Nephron (organoid): ENCODE results near the gene PCYT1A.

Source experiments
- H3K27ac Mint-ChIP-seq, 3 experiments: 2 replicates each; pipeline ENCODE4 v1.8.0; 2020; ENCODE audit warnings: mixed read lengths in 3 of 3, mild to moderate bottlenecking in 2 of 3, moderate library complexity in 1 of 3
- H3K27me3 Mint-ChIP-seq: 2 replicates; pipeline ENCODE4 v1.8.0; 2021; ENCODE audit warnings: low read depth, mild to moderate bottlenecking, moderate library complexity, mixed read lengths
- H3K36me3 Mint-ChIP-seq: 2 replicates; pipeline ENCODE4 v1.8.0; 2020; ENCODE audit warnings: low read depth, mixed read lengths
- H3K4me1 Mint-ChIP-seq: 2 replicates; pipeline ENCODE4 v1.8.0; 2020; ENCODE audit warnings: mixed read lengths
- H3K4me3 Mint-ChIP-seq, 3 experiments: 2 replicates each; pipeline ENCODE4 v1.8.0; 2020; ENCODE audit warnings: mild to moderate bottlenecking in 3 of 3, mixed read lengths in 3 of 3, moderate library complexity in 2 of 3
- H3K9me3 Mint-ChIP-seq: 2 replicates; pipeline ENCODE4 v1.8.0; 2020; ENCODE audit warnings: mixed read lengths
- CTCF ChIP-seq, 3 experiments: fragments of 200-600 bp; sonication (generic); IDR thresholded peaks; one replicate each; pipeline ENCODE4 v1.5.0; 2021; ENCODE audit warnings: antibody characterized with exemption in 3 of 3; ENCODE audit not compliant: unreplicated experiment in 3 of 3

PCYT1A gene

GRCh38 chr3:196287440-196288140 lies at the start of gene PCYT1A:
TSS of gene PCYT1A (minus strand) at chr3:196287726. CDS start at chr3:196270531, 17,195 bp downstream.
- Mint-ChIP-seq H3K4me1 (peaks cover 30% of the 10 kb centered on the region), H3K36me3 (peaks cover 5% of the 10 kb centered on the region), H3K9me3 (no peaks in the 10 kb centered on the region), H3K27ac (peak within 1 kb of the TSS; percentile 91 to 98 (median 97)), H3K27me3 (no peaks in the 10 kb centered on the region), H3K4me3 (peak within 1 kb of the TSS; percentile 94 to 99 (median 96))
- no peak for TF ChIP-seq CTCF (IDR thresholded peaks at IDR 0.05; ENCODE audit: unreplicated experiment in 3 of 3)

GRCh38 chr3:196336319-196337145 lies 49.0 kb upstream of the PCYT1A start:
- no peaks in the 10 kb centered on the region for H3K4me1 Mint-ChIP-seq
- H3K36me3 Mint-ChIP-seq: no peaks in the 10 kb centered on the region
- no peaks in the 10 kb centered on the region for H3K27me3 Mint-ChIP-seq
- H3K4me3 Mint-ChIP-seq: no peak overlapping the region
- no peak overlapping the region for H3K27ac Mint-ChIP-seq
- TF ChIP-seq CTCF (IDR thresholded peaks at IDR 0.05; ENCODE audit: unreplicated experiment in 3 of 3): no peak
- no peaks in the 10 kb centered on the region for H3K9me3 Mint-ChIP-seq

GRCh38 chr3:196335503-196335948 lies 48.0 kb upstream of the PCYT1A start:
- TF ChIP-seq CTCF (IDR thresholded peaks at IDR 0.05; ENCODE audit: unreplicated experiment in 3 of 3): no peak
- Mint-ChIP-seq H3K27ac (no peak overlapping the region), H3K4me1 (no peaks in the 10 kb centered on the region), H3K27me3 (no peaks in the 10 kb centered on the region), H3K9me3 (no peaks in the 10 kb centered on the region), H3K4me3 (no peak overlapping the region), H3K36me3 (no peaks in the 10 kb centered on the region)

GRCh38 chr3:196334982-196335381 lies 47.5 kb upstream of the PCYT1A start:
- Mint-ChIP-seq H3K27me3 (peaks cover 3% of the 10 kb centered on the region), H3K4me1 (no peaks in the 10 kb centered on the region), H3K4me3 (no peak overlapping the region), H3K9me3 (no peaks in the 10 kb centered on the region), H3K36me3 (no peaks in the 10 kb centered on the region), H3K27ac (no peak overlapping the region)
- no peak for TF ChIP-seq CTCF (IDR thresholded peaks at IDR 0.05; ENCODE audit: unreplicated experiment in 3 of 3)

- no peaks in the 10 kb centered on the region for H3K36me3 Mint-ChIP-seq
- no peak overlapping the region for H3K4me3 Mint-ChIP-seq
- no peaks in the 10 kb centered on the region for H3K9me3 Mint-ChIP-seq
- no peaks in the 10 kb centered on the region for H3K4me1 Mint-ChIP-seq
- peaks cover 3% of the 10 kb centered on the region for H3K27me3 Mint-ChIP-seq
- H3K27ac Mint-ChIP-seq: no peak overlapping the region
- no peak for TF ChIP-seq CTCF (IDR thresholded peaks at IDR 0.05; ENCODE audit: unreplicated experiment in 3 of 3)
Observed at GRCh38 chr3:196332168-196332567, 44.6 kb upstream of the PCYT1A start.
